ENCODE results near the gene CEP72.

CEP72 gene

GRCh38 chr5:567664-568060 lies 44.5 kb upstream of the CEP72 start:
- TF ChIP-seq EZH2 (IDR thresholded peaks at IDR 0.05; ENCODE audit: borderline replicate concordance, low read depth, low read length, severe bottlenecking): no peak
- TF ChIP-seq, protein P1, sequence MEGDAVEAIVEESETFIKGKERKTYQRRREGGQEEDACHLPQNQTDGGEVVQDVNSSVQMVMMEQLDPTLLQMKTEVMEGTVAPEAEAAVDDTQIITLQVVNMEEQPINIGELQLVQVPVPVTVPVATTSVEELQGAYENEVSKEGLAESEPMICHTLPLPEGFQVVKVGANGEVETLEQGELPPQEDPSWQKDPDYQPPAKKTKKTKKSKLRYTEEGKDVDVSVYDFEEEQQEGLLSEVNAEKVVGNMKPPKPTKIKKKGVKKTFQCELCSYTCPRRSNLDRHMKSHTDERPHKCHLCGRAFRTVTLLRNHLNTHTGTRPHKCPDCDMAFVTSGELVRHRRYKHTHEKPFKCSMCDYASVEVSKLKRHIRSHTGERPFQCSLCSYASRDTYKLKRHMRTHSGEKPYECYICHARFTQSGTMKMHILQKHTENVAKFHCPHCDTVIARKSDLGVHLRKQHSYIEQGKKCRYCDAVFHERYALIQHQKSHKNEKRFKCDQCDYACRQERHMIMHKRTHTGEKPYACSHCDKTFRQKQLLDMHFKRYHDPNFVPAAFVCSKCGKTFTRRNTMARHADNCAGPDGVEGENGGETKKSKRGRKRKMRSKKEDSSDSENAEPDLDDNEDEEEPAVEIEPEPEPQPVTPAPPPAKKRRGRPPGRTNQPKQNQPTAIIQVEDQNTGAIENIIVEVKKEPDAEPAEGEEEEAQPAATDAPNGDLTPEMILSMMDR (IDR thresholded peaks at IDR 0.05; ENCODE audit: borderline replicate concordance, extremely low read depth, low read length, poor library complexity, severe bottlenecking): no peak
- no peak for ATAC-seq (ENCODE audit: insufficient read depth, low read depth)
- Histone ChIP-seq H3K27me3 (ENCODE audit: insufficient read depth, low read length, poor library complexity) (no peaks in the 10 kb centered on the region), H2AFZ (ENCODE audit: low read depth, low read length) (no peak overlapping the region), H3K9me3 (ENCODE audit: insufficient read depth, low read length, severe bottlenecking) (no peaks in the 10 kb centered on the region), H4K20me1 (ENCODE audit: insufficient read depth, low read length) (0 out of 2 replicates have a peak, but pooled peaks cover 4% of the 10 kb centered on the region), H3K9ac (ENCODE audit: low read depth, low read length) (no peak overlapping the region), H3K79me2 (ENCODE audit: insufficient read depth, low read length) (no peaks in the 10 kb centered on the region), H3K27ac (ENCODE audit: low read length) (no peak overlapping the region), H3K36me3 (ENCODE audit: insufficient read depth, low read length) (no peaks in the 10 kb centered on the region), H3K4me2 (ENCODE audit: insufficient read depth, low read length) (no peak overlapping the region), H3K4me1 (ENCODE audit: insufficient read depth, low read length) (no peaks in the 10 kb centered on the region), H3K4me3 (ENCODE audit: low read depth in 1 of 2, low read length in 2 of 2) (no peak overlapping the region)
- DNase-seq: no peak

DNA sequence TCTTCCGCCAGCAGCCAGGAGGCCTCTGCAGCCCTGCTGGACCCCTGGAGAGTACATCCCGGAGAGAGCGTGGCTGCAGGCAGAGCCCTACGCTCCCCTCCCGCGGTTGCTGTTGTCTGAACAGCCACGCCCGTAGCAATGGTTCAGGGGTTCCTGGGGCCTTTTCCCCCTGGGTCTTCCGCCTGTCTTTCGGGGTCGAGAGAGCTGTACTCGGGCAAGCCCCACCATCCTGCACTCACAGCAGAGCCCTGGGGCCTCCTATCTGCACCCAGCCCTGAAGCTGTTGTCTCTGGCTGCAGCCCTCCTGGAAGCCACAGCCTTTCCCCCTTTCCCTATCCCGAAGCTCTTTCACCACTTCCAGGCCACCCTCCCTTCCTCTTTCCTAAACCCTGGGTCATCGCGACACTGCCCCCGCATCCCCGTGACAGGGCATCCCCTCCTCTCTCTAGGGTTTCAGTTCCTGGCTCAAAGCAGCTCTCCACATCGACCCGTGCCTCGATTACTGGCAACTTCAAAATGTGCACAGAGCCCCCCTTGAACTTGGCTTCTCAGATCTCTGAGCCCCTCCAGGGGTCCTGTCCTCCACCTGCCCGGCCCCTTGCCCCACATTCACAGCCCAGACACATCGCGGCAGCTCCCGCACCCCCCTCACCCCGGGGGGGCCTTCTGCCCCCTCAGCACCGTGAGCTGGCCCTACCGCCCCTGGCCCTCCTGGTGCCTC lies 43.9 kb upstream of the CEP72 start:
- H3K79me2 ChIP-seq (ENCODE audit: insufficient read depth, low read length): no peaks in the 10 kb centered on the region
- no peak overlapping the region for H2AFZ ChIP-seq (ENCODE audit: low read depth, low read length)
- ATAC-seq (ENCODE audit: insufficient read depth, low read depth) (no peak), DNase-seq (no peak)
- 0 out of 2 replicates have a peak, but pooled peaks cover 4% of the 10 kb centered on the region for H4K20me1 ChIP-seq (ENCODE audit: insufficient read depth, low read length)
- H3K9me3 ChIP-seq (ENCODE audit: insufficient read depth, low read length, severe bottlenecking): no peaks in the 10 kb centered on the region
- H3K27me3 ChIP-seq (ENCODE audit: insufficient read depth, low read length, poor library complexity): no peaks in the 10 kb centered on the region
- TF ChIP-seq EZH2 (IDR thresholded peaks at IDR 0.05; ENCODE audit: borderline replicate concordance, low read depth, low read length, severe bottlenecking): no peak
- TF ChIP-seq, protein P1 (IDR thresholded peaks at IDR 0.05; ENCODE audit: borderline replicate concordance, extremely low read depth, low read length, poor library complexity, severe bottlenecking): no peak
- H3K4me3 ChIP-seq (ENCODE audit: low read depth in 1 of 2, low read length in 2 of 2): no peak overlapping the region
- H3K36me3 ChIP-seq (ENCODE audit: insufficient read depth, low read length): no peaks in the 10 kb centered on the region
- no peak overlapping the region for H3K27ac ChIP-seq (ENCODE audit: low read length)
- H3K4me2 ChIP-seq (ENCODE audit: insufficient read depth, low read length): no peak overlapping the region
- no peaks in the 10 kb centered on the region for H3K4me1 ChIP-seq (ENCODE audit: insufficient read depth, low read length)
- no peak overlapping the region for H3K9ac ChIP-seq (ENCODE audit: low read depth, low read length)

DNA sequence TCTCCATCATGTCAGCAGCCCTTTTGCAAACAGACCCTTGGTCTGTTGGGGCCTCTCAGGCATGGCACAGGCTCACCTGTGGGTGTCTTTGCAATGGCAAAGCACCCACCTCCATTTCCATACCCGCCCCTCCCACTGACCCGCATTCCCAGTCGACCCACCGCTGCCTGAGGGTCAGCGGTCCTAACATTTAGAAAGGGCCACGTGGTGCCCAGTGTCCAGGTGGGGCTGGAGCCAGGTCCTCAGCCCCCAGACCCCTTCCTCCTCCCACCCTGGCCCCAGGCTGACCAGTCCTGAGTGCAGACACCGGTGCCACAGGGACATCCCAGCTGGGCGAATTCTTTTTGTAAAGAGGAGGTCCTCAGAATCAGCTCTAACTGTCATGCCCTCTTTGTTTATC lies 43.3 kb upstream of the CEP72 start:
- Histone ChIP-seq H3K9me3 (ENCODE audit: insufficient read depth, low read length, severe bottlenecking) (no peaks in the 10 kb centered on the region), H2AFZ (ENCODE audit: low read depth, low read length) (no peak overlapping the region), H3K4me2 (ENCODE audit: insufficient read depth, low read length) (no peak overlapping the region), H4K20me1 (ENCODE audit: insufficient read depth, low read length) (0 out of 2 replicates have a peak, but pooled peaks cover 4% of the 10 kb centered on the region), H3K36me3 (ENCODE audit: insufficient read depth, low read length) (no peaks in the 10 kb centered on the region), H3K4me1 (ENCODE audit: insufficient read depth, low read length) (no peaks in the 10 kb centered on the region), H3K9ac (ENCODE audit: low read depth, low read length) (no peak overlapping the region), H3K79me2 (ENCODE audit: insufficient read depth, low read length) (no peaks in the 10 kb centered on the region), H3K27me3 (ENCODE audit: insufficient read depth, low read length, poor library complexity) (no peaks in the 10 kb centered on the region), H3K27ac (ENCODE audit: low read length) (no peak overlapping the region), H3K4me3 (ENCODE audit: low read depth in 1 of 2, low read length in 2 of 2) (no peak overlapping the region)
- ATAC-seq (ENCODE audit: insufficient read depth, low read depth) (no peak), DNase-seq (no peak)
- TF ChIP-seq, protein P1 (IDR thresholded peaks at IDR 0.05; ENCODE audit: borderline replicate concordance, extremely low read depth, low read length, poor library complexity, severe bottlenecking): no peak
- TF ChIP-seq EZH2 (IDR thresholded peaks at IDR 0.05; ENCODE audit: borderline replicate concordance, low read depth, low read length, severe bottlenecking): no peak
